Measurements from ENCODE around the gene ZNF821.
"Not testable (repeated sequence)": the region's sequence is repeated elsewhere in the genome, so short reads cannot be mapped to it uniquely, and the experiment has no call there.

ZNF821 gene

GRCh38 chr16:71899171-71899570 is 15.2 kb upstream of the ZNF821 start:
- DNase-seq = no peak

GRCh38 chr16:71896764-71897368 is 12.9 kb upstream of the ZNF821 start:
- no peak for DNase-seq

- no peak for DNase-seq
Measured at GRCh38 chr16:71895679-71896365, 11.8 kb upstream of the ZNF821 start.

- DNase-seq = peak; percentile 91 to 93
Measured at GRCh38 chr16:71894921-71895678, 11.1 kb upstream of the ZNF821 start, which contains the start of gene IST1. TSS of gene IST1 (plus strand) at chr16:71895531. CDS start at chr16:71915641, 20,110 bp downstream.

- DNase-seq = peak; percentile 30 to 35
Measured at GRCh38 chr16:71894229-71894920, 10.4 kb upstream of the ZNF821 start.

- no peak for DNase-seq
Measured at GRCh38 chr16:71893888-71894228, 9.9 kb upstream of the ZNF821 start.

GRCh38 chr16:71889147-71889546 is 5.2 kb upstream of the ZNF821 start:
- DNase-seq = no peak

GRCh38 chr16:71885261-71885650 is 1.3 kb upstream of the ZNF821 start:
- no peak for DNase-seq

- peak in 1 of 2 experiments; percentile 29 for DNase-seq
Measured at GRCh38 chr16:71883168-71883848, 674 bp downstream of the ZNF821 start.

GRCh38 chr16:71882505-71883167 is 1.3 kb downstream of the ZNF821 start:
- DNase-seq = peak; percentile 19 to 52

GRCh38 chr16:71880176-71880575 is 3.8 kb downstream of the ZNF821 start:
- DNase-seq = no peak

GRCh38 chr16:71878911-71879310 is 5.1 kb downstream of the ZNF821 start:
- DNase-seq = no peak

GRCh38 chr16:71873199-71873598 is 10.8 kb downstream of the ZNF821 start:
- DNase-seq = no peak

GRCh38 chr16:71870818-71871217 is 13.2 kb downstream of the ZNF821 start:
- no peak for DNase-seq

GRCh38 chr16:71869089-71869488 is 14.9 kb downstream of the ZNF821 start:
- no peak for DNase-seq

GRCh38 chr16:71867939-71868338 is 16.0 kb downstream of the ZNF821 start:
- DNase-seq = no peak

- DNase-seq = not testable (repeated sequence)
Measured at GRCh38 chr16:71867175-71867574, 16.8 kb downstream of the ZNF821 start.

GRCh38 chr16:71865173-71865863 is 18.7 kb downstream of the ZNF821 start:
- DNase-seq = no peak

GRCh38 chr16:71863995-71864394 is 20.0 kb downstream of the ZNF821 start:
- DNase-seq = no peak

GRCh38 chr16:71859762-71860521 is 24.0 kb downstream of the ZNF821 start:
- no peak for DNase-seq
